PC-9 (cell line): ENCODE results near the gene ZNF211. TPM values are rescaled to one million over a fixed set of nuclear protein-coding genes. Genes with fewer than 3 reads are reported as not detected.

Experiments used
- BruUV-seq: library from RNA; stranded (reverse); fragments of 400-500 nt; replicated peaks from 2 replicates; lab custom pipeline; 2021; lab: Mats Ljungman, UMichigan
- CTCF ChIA-PET: fragments of 300-600 bp; sonication (Branson Sonifier 250); formaldehyde crosslinking; loops from one replicate; lab custom pipeline; 2022; ENCODE audit warnings: antibody characterized with exemption; lab: Charles Lee
- POLR2A ChIA-PET: fragments of 300-600 bp; sonication (Branson Sonifier 250); formaldehyde crosslinking; loops from one replicate; lab custom pipeline; 2022; ENCODE audit warnings: antibody characterized with exemption; ENCODE audit not compliant: unreplicated experiment; lab: Charles Lee
- DNase-seq, 2 experiments: peaks; one replicate each; pipeline versions ENCODE4 v3.0.0 to v3.0.0-alpha.2; 2015 to 2022; ENCODE audit warnings: mixed read lengths in 1 of 2
- H2AFZ ChIP-seq: fragments of 200-600 bp; sonication (generic); 2 replicates; pipeline ENCODE4 v1.8.1; 2017; ENCODE audit warnings: antibody characterized with exemption
- H3F3A ChIP-seq: fragments of 200-600 bp; sonication (generic); 2 replicates; pipeline ENCODE4 v1.8.1; 2017; ENCODE audit warnings: antibody characterized with exemption, mild to moderate bottlenecking, low read depth; ENCODE audit not compliant: insufficient read depth
- H3K27ac ChIP-seq: fragments of 200-600 bp; sonication (generic); 2 replicates; pipeline ENCODE4 v1.6.1; 2016; ENCODE audit warnings: mixed run types
- H3K27me3 ChIP-seq: fragments of 200-600 bp; sonication (generic); 2 replicates; pipeline ENCODE4 v1.6.1; 2016; ENCODE audit warnings: low read depth, mixed run types; ENCODE audit not compliant: insufficient read depth
- H3K36me3 ChIP-seq: fragments of 200-600 bp; sonication (generic); 2 replicates; pipeline ENCODE4 v1.6.1; 2016; ENCODE audit warnings: low read depth, mixed run types
- H3K4me1 ChIP-seq: fragments of 200-600 bp; sonication (generic); replicated peaks from 2 replicates; pipeline ENCODE4 v1.6.1; 2016; ENCODE audit warnings: mixed run types; ENCODE audit not compliant: insufficient read depth
- H3K4me2 ChIP-seq: fragments of 200-600 bp; sonication (generic); 2 replicates; pipeline ENCODE4 v1.6.1; 2017; ENCODE audit warnings: mixed run types
- H3K4me3 ChIP-seq: fragments of 200-600 bp; sonication (generic); 2 replicates; pipeline ENCODE4 v1.6.1; 2016; ENCODE audit warnings: mixed run types
- H3K79me2 ChIP-seq: fragments of 200-600 bp; sonication (generic); 2 replicates; pipeline ENCODE4 v1.6.1; 2017; ENCODE audit warnings: low read depth, mixed run types
- H3K9me2 ChIP-seq: fragments of 200-600 bp; sonication (generic); 2 replicates; pipeline ENCODE4 v1.8.1; 2017; ENCODE audit warnings: mild to moderate bottlenecking; ENCODE audit not compliant: insufficient read depth
- H3K9me3 ChIP-seq: fragments of 200-600 bp; sonication (generic); 2 replicates; pipeline ENCODE4 v1.8.1; 2016; ENCODE audit warnings: low read depth; ENCODE audit not compliant: insufficient read depth
- H4K20me1 ChIP-seq: fragments of 200-600 bp; sonication (generic); 2 replicates; pipeline ENCODE4 v1.8.1; 2017; ENCODE audit not compliant: insufficient read depth
- EZH2 ChIP-seq: fragments of 200-600 bp; sonication (generic); IDR thresholded peaks from 2 replicates; pipeline ENCODE4 v1.8.0; 2017; ENCODE audit warnings: antibody characterized with exemption, low read depth
- intact Hi-C: fragments of 100-400 bp; cut with micrococcal nuclease; formaldehyde crosslinking; loops from one replicate; pipeline ENCODE4 v1.10.0; 2022; ENCODE audit not compliant: unreplicated experiment
- total RNA-seq: library from RNA; stranded (reverse); gene quantifications from 2 replicates; pipeline ENCODE4 v1.2.3, GENCODE V29; 2021
- TF ChIP-seq, protein P1 (sequence below): fragments of 200-600 bp; sonication (generic); conservative IDR thresholded peaks from 2 replicates; pipeline ENCODE4 v1.6.1; 2017; ENCODE audit warnings: mixed run types, antibody characterized with exemption, mild to moderate bottlenecking, moderate library complexity

ZNF211 gene
- total RNA-seq, 1 experiment from 2014 or later: 7.9 TPM

DNA sequence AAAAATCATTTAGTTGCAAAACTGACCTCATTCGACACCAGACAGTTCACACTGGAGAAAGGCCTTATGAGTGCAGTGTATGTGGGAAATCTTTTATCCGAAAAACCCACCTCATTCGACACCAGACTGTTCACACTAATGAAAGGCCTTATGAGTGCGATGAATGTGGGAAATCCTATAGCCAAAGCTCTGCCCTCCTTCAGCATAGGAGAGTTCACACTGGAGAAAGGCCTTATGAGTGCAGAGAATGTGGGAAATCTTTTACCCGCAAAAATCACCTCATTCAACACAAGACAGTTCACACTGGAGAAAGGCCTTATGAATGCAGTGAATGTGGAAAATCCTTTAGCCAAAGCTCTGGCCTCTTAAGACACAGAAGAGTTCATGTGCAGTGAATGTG, 26.0 kb upstream of the ZNF211 start:
- Histone ChIP-seq H2AFZ (no peak overlapping the region), H3K36me3 (peaks cover 37% of the 10 kb centered on the region), H3K4me2 (no peak overlapping the region), H3F3A (no peaks in the 10 kb centered on the region), H3K9me3 (peaks cover 40% of the 10 kb centered on the region), H3K4me1 (no peaks in the 10 kb centered on the region), H3K27ac (no peak overlapping the region), H3K9me2 (no peaks in the 10 kb centered on the region), H3K27me3 (no peaks in the 10 kb centered on the region), H3K79me2 (no peaks in the 10 kb centered on the region), H3K4me3 (no peak overlapping the region), H4K20me1 (no peaks in the 10 kb centered on the region)
- ChIA-PET POLR2A (no interaction called here), CTCF (no interaction called here)
- DNase-seq: no peak
- intact Hi-C loops: no loop called here
- TF ChIP-seq, protein P1, sequence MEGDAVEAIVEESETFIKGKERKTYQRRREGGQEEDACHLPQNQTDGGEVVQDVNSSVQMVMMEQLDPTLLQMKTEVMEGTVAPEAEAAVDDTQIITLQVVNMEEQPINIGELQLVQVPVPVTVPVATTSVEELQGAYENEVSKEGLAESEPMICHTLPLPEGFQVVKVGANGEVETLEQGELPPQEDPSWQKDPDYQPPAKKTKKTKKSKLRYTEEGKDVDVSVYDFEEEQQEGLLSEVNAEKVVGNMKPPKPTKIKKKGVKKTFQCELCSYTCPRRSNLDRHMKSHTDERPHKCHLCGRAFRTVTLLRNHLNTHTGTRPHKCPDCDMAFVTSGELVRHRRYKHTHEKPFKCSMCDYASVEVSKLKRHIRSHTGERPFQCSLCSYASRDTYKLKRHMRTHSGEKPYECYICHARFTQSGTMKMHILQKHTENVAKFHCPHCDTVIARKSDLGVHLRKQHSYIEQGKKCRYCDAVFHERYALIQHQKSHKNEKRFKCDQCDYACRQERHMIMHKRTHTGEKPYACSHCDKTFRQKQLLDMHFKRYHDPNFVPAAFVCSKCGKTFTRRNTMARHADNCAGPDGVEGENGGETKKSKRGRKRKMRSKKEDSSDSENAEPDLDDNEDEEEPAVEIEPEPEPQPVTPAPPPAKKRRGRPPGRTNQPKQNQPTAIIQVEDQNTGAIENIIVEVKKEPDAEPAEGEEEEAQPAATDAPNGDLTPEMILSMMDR: no peak
- TF ChIP-seq EZH2: no peak
- BruUV-seq: no TSS peak

DNA sequence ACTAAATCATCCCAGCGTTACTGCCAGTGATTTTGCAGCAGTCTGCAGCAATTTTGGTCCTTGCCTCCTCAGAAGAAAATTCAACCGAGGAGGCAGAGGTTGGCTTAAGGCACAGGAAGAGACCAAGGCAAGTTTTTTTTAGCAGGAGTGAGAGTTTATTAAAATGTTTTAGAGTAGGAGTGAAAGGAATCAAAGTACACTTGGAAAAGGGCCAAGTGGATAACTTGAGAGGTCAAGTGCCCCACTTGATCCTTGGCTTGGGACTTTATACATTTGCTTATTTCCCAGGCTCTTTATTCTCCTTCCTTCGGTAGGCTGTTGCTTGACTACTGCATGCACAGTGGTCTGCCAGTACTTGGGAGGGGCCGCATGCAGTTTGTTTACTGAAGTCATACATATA, 21.9 kb upstream of the ZNF211 start:
- CTCF ChIA-PET: no interaction called here
- Histone ChIP-seq H3K4me1 (no peaks in the 10 kb centered on the region), H3K79me2 (peaks cover 20% of the 10 kb centered on the region), H3F3A (no peaks in the 10 kb centered on the region), H3K36me3 (peaks cover 36% of the 10 kb centered on the region), H3K4me3 (no peak overlapping the region), H3K27me3 (no peaks in the 10 kb centered on the region), H3K9me3 (peaks cover 34% of the 10 kb centered on the region), H3K9me2 (no peaks in the 10 kb centered on the region), H3K27ac (no peak overlapping the region), H4K20me1 (no peaks in the 10 kb centered on the region), H3K4me2 (no peak overlapping the region), H2AFZ (no peak overlapping the region)
- no peak for TF ChIP-seq EZH2
- TF ChIP-seq, protein P1: no peak
- BruUV-seq: no TSS peak
- POLR2A ChIA-PET: interaction anchor here (0.6 kb wide), 1 partner anchor 11 kb away, joined by 3 read pairs; no protein-coding TSS in a partner anchor
- intact Hi-C loops: no loop called here
- no peak for DNase-seq

DNA sequence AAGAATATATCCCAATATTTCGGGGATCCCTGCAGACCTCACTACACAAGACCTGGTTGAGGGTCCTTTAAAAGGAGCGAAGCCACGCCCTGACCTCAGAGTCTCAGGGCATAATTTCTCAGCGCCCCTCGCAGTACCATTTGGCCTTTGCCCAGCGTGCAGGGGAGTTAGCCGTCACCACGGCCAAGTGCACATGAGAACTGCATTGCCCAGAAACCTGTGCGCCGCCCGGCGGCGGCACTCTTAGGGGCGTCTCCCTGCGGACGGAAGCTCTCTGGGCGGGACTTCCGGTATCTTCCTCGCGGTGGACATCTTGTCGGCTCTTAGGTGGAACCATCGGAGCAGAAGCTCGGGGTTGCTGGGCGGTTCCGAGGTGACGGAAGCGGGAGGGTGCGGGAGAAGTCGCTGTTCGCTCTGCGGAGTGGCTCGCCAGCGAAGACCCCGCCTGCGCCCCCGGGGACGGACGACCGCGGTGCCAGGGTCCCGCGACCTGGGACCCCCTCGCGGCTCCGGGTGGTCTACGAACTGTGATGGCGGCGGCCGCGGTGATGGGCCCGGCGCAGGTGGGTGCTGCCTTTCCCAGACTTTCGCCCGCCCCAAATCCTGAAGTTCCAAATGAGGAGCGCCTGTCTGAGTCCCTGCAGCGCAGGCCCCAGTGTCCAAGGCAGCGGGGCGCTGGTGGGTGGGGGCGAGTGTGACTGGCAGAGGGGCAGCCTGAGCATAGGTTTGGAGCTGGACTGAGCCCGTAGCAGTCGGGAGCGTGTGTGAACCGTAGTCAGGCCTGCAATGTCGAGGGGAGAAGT, 18.8 kb upstream of the ZNF211 start, which contains the start of gene ZNF134:
Gene ZNF134 (plus strand): TSS at position 302 of the 803 bp plus-strand sequence. CDS start 5,227 bp downstream, outside the sequence.
- intact Hi-C loops: loop anchor here (1.0 kb wide), 2 partner anchors 19 to 68 kb away; partner anchors contain the start of gene ZNF211
- H2AFZ ChIP-seq: peak within 1 kb of the TSS; percentile 97
- TF ChIP-seq EZH2: no peak
- TF ChIP-seq, protein P1: peak; percentile 56; the same call in 1 of the 2 replicates
- peaks cover 38% of the 10 kb centered on the region for H3K79me2 ChIP-seq
- no peaks in the 10 kb centered on the region for H3K4me1 ChIP-seq
- H3K36me3 ChIP-seq: peaks cover 48% of the 10 kb centered on the region
- H3K9me2 ChIP-seq: no peaks in the 10 kb centered on the region
- peaks cover 42% of the 10 kb centered on the region for H3K9me3 ChIP-seq
- ChIA-PET POLR2A (interaction anchor here (0.6 kb wide), 1 partner anchor 67 kb away, joined by 5 read pairs; no protein-coding TSS in a partner anchor), CTCF (interaction anchor here (0.6 kb wide), 1 partner anchor 441 kb away, joined by 3 read pairs; no protein-coding TSS in a partner anchor)
- H4K20me1 ChIP-seq: no peaks in the 10 kb centered on the region
- H3K27me3 ChIP-seq: no peaks in the 10 kb centered on the region
- no peaks in the 10 kb centered on the region for H3F3A ChIP-seq
- peak within 1 kb of the TSS; percentile 85 for H3K4me3 ChIP-seq
- H3K4me2 ChIP-seq: peak within 1 kb of the TSS; percentile 77
- no peak within 1 kb of the TSS for H3K27ac ChIP-seq
- BruUV-seq: TSS peak; percentile 45
- DNase-seq: peak; percentile 89
